Stimulated activated CD4-positive, alpha-beta T cell treated with anti-CD3 and anti-CD28 coated beads, TNF-alpha, amount 100 ng/mL, for 24 hours (primary cell): ENCODE results near the gene FSTL4.

Experiments used
- DNase-seq, 3 experiments: peaks; one replicate each; pipeline ENCODE4 v3.0.0-alpha.2; 2020; ENCODE audit warnings: low read depth in 3 of 3

Gene FSTL4

DNA sequence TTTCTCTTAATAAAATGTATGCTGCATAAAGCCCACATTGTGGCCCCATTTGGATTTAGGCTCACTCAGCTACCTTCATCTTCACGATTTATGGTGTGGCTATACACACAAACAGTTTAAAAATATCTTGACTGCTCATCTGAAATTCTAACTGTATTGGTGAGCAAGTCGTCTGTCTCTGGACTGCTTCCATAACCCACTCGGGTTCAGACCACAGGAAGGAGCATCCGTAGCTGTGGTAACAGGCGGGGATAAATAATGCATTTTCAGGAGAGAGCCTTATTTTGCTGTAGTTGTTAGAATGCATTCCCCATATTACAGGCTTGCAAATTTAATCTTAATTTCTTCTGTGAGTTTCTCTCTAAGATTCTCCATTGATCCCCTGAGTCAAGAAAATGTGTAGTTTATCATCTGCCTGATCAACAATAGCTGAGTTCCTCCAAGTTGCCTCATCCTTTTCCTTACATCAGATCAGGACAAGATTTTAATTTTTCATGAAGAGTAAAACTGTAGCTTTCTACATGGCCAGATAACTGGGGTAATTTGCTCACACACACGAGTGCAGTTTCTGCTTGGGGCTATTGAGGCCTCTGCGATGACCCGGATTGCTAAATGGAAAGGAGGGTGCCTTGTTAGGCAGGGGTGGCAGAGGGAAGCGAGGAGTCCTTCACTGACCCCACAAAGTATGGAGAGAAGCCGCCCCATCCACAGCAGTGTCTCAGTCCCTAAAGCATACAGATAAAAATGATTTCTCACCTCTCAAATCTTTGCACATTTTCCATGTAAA is 133.9 kb downstream of the FSTL4 start:
- no peak for DNase-seq

- DNase-seq: no peak
These were observed 136.4 kb downstream of the FSTL4 start for GRCh38 chr5:133475986-133476385.

- DNase-seq: no peak
These were observed 137.3 kb downstream of the FSTL4 start for GRCh38 chr5:133474851-133475590.

DNA sequence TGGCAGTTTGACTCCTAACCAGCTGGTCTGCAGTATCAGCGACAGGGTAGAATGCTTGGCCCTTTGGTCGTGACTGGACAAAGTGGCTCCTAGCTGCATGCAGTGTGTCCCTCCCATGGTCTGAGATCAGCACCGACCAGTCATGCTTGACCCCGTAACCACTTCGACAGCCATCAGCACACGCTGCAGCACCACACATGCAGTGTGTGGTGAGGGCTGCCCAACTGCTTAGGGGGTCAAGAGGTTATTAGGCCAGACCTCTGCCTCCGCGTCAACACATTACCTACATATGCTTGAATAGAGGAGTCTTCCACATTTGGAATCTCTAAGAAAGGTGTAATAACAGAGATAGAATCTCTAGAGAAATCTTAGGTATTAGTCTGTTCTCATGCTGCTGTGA is 139.1 kb downstream of the FSTL4 start:
- no peak for DNase-seq

DNA sequence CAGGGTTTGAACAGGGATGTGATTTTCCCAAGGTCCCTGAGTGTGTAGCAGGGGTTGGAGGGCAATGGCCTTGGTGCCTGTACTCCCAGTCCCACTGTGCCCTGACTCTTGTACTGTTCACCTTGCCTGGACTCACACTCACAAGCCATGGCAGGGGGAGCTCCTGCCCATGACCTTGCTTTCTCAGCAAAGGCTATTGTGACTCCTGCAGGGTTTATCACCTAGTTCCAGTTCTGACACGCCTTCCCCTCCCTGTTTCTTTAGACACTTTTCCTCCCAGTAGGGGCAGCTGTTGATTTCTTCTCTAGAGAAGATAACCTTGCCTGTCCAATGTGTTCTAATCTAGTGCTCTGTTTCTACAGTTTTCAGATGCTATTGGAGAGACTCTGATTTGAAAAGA is 139.5 kb downstream of the FSTL4 start:
- DNase-seq: no peak

- DNase-seq: no peak
These were observed 140.6 kb downstream of the FSTL4 start for GRCh38 chr5:133471699-133472098.

DNA sequence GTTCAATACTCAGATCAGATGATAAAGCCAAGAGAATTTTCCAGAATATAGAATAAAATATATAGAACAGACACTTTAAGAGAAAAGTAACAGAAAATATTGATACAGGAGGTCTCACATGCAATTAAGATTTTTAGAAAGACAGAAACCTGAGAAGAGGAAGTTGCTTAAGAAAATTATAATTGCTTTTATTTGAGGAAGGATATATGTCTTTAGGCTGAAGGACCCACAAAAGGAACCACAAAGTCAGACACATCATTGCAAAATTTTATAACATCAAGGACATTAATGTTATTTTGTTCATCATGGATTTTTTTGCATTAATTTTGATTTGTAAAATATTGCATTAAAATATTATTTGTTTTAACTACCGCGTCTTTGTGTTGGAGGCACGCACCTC is 141.5 kb downstream of the FSTL4 start:
- no peak for DNase-seq

GRCh38 chr5:133469846-133470245 is 142.5 kb downstream of the FSTL4 start:
- DNase-seq: no peak

DNA sequence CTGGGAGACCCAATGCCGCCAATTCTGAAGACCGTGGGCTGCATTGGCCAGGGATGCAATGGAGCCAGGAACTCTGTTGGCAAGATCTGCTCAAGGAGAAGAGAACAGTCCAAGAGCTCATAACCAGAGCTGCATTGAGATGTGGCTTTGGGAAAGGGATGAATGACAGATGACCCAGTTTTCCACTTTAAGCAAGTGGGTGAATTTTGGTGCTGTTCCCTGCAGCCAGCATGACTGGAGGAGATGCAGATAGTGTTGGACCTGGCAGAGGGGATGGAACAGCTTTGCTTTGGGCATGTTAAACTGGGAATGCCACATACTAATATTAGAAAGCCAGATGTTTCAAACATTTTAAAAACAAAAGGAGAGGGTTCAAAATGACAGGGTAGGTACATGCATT is 143.1 kb downstream of the FSTL4 start:
- no peak for DNase-seq

DNA sequence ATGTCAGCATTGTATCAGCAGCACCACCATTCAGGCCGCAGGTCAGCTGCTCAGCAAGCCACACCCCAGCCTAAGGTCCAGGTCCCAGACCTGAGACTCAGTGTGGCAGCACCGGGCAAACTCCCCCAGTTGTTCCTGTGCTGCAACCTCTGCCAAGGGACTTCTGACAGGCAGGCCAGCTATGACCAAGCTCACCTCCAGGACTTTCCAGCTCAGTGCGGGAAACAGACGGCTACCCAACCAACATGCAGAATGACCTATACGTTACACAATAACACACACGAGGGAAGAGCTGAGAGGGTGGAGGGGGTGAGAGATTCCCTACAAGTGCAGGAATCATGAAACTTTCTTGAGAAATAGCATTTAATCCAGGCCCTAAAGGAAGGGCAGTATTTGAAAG is 143.7 kb downstream of the FSTL4 start:
- no peak for DNase-seq

- no peak for DNase-seq
These were observed 144.4 kb downstream of the FSTL4 start for GRCh38 chr5:133467826-133468463.

DNA sequence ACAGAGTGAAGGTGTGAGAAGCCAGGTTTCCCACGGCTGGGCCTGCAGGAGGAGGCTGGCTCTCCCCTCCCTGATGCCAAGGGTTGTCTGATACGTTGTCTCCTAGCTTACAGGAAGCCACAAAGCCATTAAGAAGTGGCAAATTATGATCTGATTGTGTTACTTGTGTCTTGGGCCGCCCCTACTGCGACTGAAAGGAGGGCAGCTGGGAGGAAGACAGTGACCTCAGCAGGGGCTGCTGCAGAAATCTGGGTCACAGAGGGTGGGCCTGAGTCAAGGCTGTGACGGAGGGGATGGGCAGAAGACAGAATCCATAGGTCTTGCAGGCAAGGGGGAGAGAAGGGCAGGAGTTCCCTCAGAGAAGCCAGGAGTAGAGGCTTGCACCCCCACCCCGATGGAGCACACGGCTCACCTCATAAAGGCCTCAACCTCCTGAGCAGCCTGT is 145.0 kb downstream of the FSTL4 start:
- no peak for DNase-seq

DNA sequence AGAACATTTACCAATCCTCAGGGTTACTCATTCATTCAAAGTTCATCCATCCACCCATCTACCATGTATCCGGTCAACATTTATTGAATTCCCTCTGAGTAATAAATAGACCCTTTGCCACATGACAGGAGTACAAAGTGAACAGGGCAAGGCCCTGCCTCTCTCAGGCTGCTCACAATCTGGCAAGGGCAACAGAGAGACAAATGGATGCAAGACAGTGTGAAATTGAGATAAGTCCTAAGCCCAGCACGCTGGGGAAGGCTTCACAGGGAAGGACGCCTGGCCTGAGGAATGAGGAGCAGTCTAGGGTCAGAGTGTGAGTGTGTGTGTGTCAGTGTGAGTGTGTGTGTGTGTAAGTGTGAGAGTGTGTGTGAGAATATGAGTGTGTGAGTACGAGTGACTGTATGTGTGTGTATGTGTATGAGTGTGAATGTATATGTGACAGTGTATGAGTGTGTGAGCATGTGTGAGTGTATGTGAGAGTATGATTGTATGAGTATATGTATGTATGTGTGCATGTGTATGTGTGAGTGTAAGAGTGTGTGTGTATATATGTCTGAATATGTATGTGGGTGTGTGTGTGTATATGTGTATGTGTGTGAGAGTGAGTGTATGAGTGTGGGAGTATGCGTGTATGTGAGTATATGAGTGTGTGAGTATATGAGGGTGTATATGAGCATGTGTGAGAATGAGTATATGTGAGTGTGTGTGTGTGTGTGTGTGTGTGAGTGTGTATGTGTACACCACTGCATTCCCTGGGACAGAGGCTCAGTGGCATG is 145.6 kb downstream of the FSTL4 start:
- no peak for DNase-seq

- DNase-seq: no peak
These were observed 148.3 kb downstream of the FSTL4 start for GRCh38 chr5:133464013-133464412.

DNA sequence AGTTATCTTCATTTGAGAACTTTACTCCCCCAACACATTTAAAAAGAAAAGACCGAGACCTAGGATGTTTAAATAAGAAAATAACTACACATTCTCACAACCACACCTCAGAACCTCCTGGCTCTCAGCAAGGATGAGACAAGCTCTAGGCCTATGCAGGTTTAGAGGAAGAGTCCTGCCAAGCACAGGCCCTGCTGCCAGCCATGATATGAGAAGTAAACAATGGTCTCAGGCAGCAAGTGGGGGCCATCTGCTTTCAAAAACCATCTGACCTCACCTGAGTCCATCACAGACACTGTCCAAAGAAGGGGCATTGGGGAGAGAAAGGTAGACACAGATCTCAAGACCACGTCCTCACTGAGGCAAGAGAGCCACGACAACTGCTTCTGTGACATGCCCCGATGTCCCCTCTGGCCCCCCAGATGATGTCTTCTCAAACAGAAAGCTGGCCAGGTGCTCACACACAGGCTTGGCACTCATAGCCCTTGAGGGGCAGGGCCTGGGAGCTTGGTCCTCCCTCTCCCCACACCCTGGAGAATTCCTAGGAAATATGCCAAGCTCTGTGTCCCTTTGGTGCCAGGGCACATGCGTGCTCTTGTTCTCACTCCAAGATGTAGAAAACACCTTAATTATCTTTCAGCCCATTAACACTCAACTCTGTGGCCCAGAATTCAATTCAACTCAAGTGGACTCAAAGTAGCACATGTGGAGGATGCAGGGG is 150.4 kb downstream of the FSTL4 start:
- DNase-seq: no peak

DNA sequence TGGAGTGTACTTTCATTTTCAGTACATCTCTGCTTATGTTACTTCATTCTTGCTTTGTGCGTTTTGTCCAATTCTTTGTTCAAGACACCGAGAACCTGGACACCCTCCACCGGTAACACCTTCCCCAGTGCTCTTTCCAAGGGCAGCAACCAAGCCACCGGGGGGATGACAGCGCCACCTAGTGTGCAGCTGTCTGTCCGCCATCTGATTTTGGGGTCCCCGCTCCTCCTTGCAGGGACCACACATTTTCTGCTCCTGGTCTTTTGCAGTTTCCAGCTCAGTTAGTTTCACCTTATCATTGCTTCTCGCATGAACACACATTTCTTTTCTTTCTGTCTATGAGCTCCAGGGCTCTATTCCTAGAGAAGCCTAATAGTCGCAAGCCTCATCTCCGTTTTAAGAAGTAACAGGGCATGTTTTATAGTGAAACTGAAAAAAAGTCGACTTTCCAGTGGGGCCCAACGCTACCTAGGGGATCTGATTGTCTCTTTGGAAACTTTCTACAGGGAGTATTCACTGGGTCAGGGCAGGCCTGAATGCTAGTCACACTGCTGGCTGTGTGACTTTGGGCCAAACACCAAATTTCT is 152.1 kb downstream of the FSTL4 start:
- peak in 1 of 3 experiments; percentile 41 for DNase-seq

GRCh38 chr5:133459474-133460160 is 152.7 kb downstream of the FSTL4 start:
- no peak for DNase-seq

DNA sequence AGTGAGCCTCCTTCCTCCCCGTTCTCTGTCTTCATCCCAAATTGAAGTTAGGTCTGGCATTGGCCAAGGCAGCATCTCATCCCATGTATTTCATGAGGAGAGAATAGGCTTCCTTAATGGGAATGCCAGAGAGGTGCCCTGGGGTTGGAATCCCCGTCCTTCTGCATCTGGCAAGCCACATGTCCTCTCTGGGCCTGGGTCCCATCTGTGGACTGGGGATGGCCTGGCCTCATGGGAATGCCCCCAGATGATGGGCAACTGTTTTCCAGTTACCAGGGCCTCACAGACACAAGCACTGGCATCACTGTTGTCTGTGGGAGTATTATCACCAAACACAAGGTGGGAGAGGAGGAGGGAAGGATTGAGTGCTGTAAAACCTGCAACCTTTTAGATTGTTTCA is 153.9 kb downstream of the FSTL4 start:
- DNase-seq: no peak

DNA sequence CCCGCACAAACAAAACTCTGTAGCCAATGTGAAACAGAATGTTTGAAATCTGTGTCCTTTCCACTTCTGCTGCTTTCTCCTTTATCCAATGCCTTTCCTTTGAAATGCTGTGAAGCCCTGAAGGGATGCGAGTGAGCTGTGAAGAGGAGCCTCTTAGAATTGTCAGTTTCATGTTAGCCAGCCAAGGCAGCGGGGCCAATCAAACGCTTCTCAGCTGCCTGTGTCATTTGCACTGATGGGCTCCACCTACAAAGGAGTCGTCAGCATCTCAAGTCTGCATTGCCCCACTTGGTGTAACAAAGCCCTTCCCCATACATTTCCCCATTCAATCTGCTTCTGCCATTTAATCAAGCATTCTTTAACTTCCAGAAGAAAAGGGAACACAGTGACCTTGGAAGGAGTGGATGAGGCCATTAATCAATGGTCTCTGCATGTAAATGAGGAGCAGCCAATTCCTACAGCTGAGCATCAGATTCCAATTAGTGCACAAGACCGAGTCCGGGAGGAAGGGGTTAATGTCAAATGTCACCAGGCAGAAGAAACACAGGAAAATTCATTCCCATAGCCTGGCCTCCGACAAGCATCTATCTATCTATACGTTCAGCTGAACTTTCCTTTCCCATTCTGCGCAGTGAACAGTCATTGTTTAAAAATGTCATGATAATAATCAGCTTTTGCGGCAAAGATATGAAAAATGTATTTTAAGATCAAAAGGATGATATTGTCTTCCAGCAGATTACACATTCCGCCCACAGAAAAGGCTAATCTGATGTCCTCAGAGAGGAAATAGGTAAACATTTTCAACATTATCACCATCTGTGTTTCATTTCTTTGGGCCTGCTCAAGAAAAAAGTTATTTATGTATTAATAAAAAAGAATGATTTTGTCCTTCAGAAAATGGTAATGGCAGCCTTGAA is 154.6 kb downstream of the FSTL4 start:
- no peak for DNase-seq
